Measurements from ENCODE around the gene OR2Z1. TPM values are rescaled to one million over a fixed set of nuclear protein-coding genes. Genes with fewer than 3 reads are reported as not detected.

OR2Z1 gene
- total RNA-seq, 1 experiment from 2014 or later = not detected

DNA sequence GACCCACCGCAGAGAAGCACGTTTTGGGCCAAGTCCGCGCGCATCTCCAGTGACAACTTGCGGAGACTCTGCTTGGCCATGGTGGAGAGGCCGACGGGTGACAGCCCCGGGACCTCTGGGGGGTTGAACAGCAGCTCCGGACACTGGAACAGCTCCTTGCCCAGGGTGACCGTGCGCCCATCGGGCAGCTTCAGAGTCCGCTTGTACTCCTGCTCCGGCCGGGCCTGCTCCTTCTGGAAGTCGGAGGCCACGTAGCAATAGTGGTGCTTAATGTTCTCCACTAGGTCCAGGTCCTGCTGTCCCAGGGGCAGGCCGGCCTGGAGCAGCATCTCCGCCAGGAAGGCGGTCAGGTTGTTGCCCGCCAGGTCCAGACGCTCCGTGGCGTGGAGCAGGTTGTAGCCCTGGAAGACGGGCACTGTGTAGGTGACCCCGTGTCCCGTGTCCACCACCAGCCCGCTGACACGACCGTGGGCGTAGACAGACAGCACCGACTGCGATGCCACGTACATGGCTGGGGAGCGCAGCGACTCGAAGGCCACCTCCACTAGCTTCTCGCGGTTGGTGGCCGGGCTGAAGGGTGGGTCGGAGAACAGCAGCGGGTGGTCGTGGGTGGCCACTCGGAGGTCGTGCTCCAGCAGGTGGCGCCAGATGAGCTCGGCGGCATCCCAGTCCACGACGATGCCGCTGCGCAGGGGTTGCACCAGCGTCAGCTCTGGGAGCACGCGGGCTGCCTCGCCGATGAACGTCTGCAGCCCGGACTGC lies 23.6 kb upstream of the OR2Z1 start:
- Histone ChIP-seq H3K9me2 (ENCODE audit: insufficient read depth) (no peaks in the 10 kb centered on the region), H3K27me3 (ENCODE audit: insufficient read depth, low read length) (0 out of 2 replicates have a peak, but pooled peaks cover 6% of the 10 kb centered on the region), H3K4me1 (ENCODE audit: control insufficient read depth in 1 of 2, insufficient read depth in 2 of 2, low read length in 2 of 2) (no peaks in the 10 kb centered on the region; a peak in 1 of 4 replicates), H2AFZ (ENCODE audit: low read depth, low read length, poor library complexity, severe bottlenecking) (no peak overlapping the region), H3K27ac (ENCODE audit: low read depth, low read length) (no peak overlapping the region), H3K9ac (ENCODE audit: low read length) (no peak overlapping the region), H3K9me3 (ENCODE audit: control insufficient read depth in 1 of 2, insufficient read depth in 1 of 2, low read depth in 1 of 2, low read length in 2 of 2) (no peaks in the 10 kb centered on the region), H3K79me2 (ENCODE audit: insufficient read depth, low read length) (no peaks in the 10 kb centered on the region), H4K20me1 (ENCODE audit: insufficient read depth) (no peaks in the 10 kb centered on the region), H3K4me3 (replicated peaks in 1 of 2; ENCODE audit: low read depth in 1 of 2, low read length in 2 of 2) (no peak overlapping the region), H3K36me3 (ENCODE audit: control insufficient read depth in 1 of 2, insufficient read depth in 2 of 2, low read length in 2 of 2) (no peaks in the 10 kb centered on the region), H3K4me2 (ENCODE audit: low read length) (no peak overlapping the region)
- RAD21 ChIA-PET (ENCODE audit: low non-redundant PET in 1 of 2, low total read pairs in 2 of 2, uncharacterized antibody in 2 of 2, unreplicated experiment in 2 of 2) = no interaction called here
- CTCF ChIA-PET = interaction anchor here (0.6 to 1.5 kb wide), 4 partner anchors 10 to 377 kb away, joined by 3 to 4 read pairs (median 4); no protein-coding TSS in a partner anchor
- ATAC-seq (peak; percentile 45; the same call in 1 of the 2 replicates), DNase-seq (ENCODE audit: low read depth, low spot score) (no peak)
- BruUV-seq (replicated peaks) = no TSS peak
- intact Hi-C loops (cut with micrococcal nuclease) = loop anchor here (1.0 kb wide), 1 partner anchor 382 kb away; no protein-coding TSS in a partner anchor
- POLR2A ChIA-PET = no interaction called here
- TF ChIP-seq SIN3A (IDR thresholded peaks at IDR 0.05; ENCODE audit: low read depth) = no peak
- TF ChIP-seq CTCF (IDR thresholded peaks at IDR 0.05 in 2 of 3, conservative IDR thresholded peaks at IDR 0.05 in 1 of 3; ENCODE audit: borderline replicate concordance in 1 of 3, insufficient read depth in 1 of 3, low read depth in 2 of 3, low read length in 2 of 3) = peak in 2 of 3 experiments; percentile 50 to 58; a peak in 5 of 6 replicates
- TF ChIP-seq SRF (IDR thresholded peaks at IDR 0.05; ENCODE audit: low read depth) = no peak
- TF ChIP-seq POLR2A (IDR thresholded peaks at IDR 0.05; ENCODE audit: borderline replicate concordance, extremely low read depth, insufficient read depth, insufficient read length) = no peak
- TF ChIP-seq RAD21 (IDR thresholded peaks at IDR 0.05; ENCODE audit: low read depth) = peak; percentile 49
- TF ChIP-seq JUND (IDR thresholded peaks at IDR 0.05) = no peak

Measured in HCT116 (cell line).